ENCODE data around the gene TEX47. TPM values are rescaled to one million over a fixed set of nuclear protein-coding genes. Genes with fewer than 3 reads are reported as not detected.

TEX47 gene
- total RNA-seq, 1 donor from 2014 or later, result not detected

DNA sequence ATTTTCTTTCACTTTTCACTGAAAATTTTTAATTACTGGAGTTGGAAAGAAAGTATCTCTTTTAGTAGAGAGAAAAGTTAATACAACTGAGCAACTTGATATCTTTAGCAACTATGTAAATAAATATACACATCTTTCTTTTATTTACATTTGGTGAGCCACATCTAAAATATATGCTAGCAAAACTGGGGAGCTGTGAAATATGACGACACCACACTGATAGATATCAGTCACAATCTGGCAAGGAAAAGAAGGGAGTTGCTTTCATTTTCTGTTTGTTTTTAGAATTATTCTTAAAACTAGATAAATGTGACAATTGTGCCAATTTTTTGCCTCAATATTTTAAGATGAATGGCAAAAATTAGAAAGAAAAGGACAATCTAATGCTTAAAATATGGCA, 38.7 kb downstream of the TEX47 start:
- DNase-seq (ENCODE audit: low spot score) (no peak), ATAC-seq (no peak)

GRCh38 chr7:88746126-88746525, 49.4 kb downstream of the TEX47 start:
- ATAC-seq (no peak), DNase-seq (ENCODE audit: low spot score) (no peak)

Other genes with a start within 250 kb of the TEX47 start
- not detected for gene ZNF804B, start 36.0 kb downstream of the TEX47 start, total RNA-seq

Measured in left lobe of liver (tissue), 2 donors.